GM19023 (cell line): ENCODE data around the gene EEF1A2.

Experiments
- ATAC-seq: cut with Tn5 transposase; IDR thresholded peaks from one replicate; pipeline ENCODE4 v1.9.1; 2021; ENCODE audit warnings: mild to moderate bottlenecking, moderate library complexity; ENCODE audit not compliant: unreplicated experiment

Gene EEF1A2

GRCh38 chr20:63471717-63471980, 27.2 kb downstream of the EEF1A2 start:
- ATAC-seq: no peak

GRCh38 chr20:63471002-63471716, 27.7 kb downstream of the EEF1A2 start:
- ATAC-seq: no peak

GRCh38 chr20:63470410-63470809, 28.5 kb downstream of the EEF1A2 start:
- ATAC-seq: no peak

- ATAC-seq: no peak
Observed at GRCh38 chr20:63469713-63470101, 29.2 kb downstream of the EEF1A2 start.

GRCh38 chr20:63469019-63469712, 29.7 kb downstream of the EEF1A2 start:
- ATAC-seq: no peak

- ATAC-seq: no peak
Observed at GRCh38 chr20:63468421-63468820, 30.5 kb downstream of the EEF1A2 start.

- no peak for ATAC-seq
Observed at GRCh38 chr20:63467294-63468083, 31.4 kb downstream of the EEF1A2 start.

- no peak for ATAC-seq
Observed at GRCh38 chr20:63466861-63467260, 32.0 kb downstream of the EEF1A2 start.

- no peak for ATAC-seq
Observed at GRCh38 chr20:63466250-63466825, 32.5 kb downstream of the EEF1A2 start.

- no peak for ATAC-seq
Observed at GRCh38 chr20:63465380-63466249, 33.3 kb downstream of the EEF1A2 start.

- ATAC-seq: no peak
Observed at GRCh38 chr20:63464289-63464635, 34.6 kb downstream of the EEF1A2 start.

GRCh38 chr20:63463400-63464288, 35.2 kb downstream of the EEF1A2 start:
- no peak for ATAC-seq

GRCh38 chr20:63462244-63462643, 36.6 kb downstream of the EEF1A2 start:
- ATAC-seq: no peak

GRCh38 chr20:63461104-63461763, 37.6 kb downstream of the EEF1A2 start:
- no peak for ATAC-seq

- ATAC-seq: no peak
Observed at GRCh38 chr20:63459070-63459380, 39.9 kb downstream of the EEF1A2 start.

GRCh38 chr20:63458170-63459069, 40.5 kb downstream of the EEF1A2 start:
- ATAC-seq: no peak

GRCh38 chr20:63457737-63458136, 41.1 kb downstream of the EEF1A2 start:
- no peak for ATAC-seq
